Activated CD4-positive, alpha-beta T cell treated with anti-CD3 and anti-CD28 coated beads for 24 hours (primary cell): ENCODE measurements around the gene OGN.
"Not testable (repeated sequence)": the region's sequence is repeated elsewhere in the genome, so short reads cannot be mapped to it uniquely, and the experiment has no call there.

Experiments
- DNase-seq, 2 donors: peaks; one replicate each; pipeline ENCODE4 v3.0.0-alpha.2; 2020; ENCODE audit warnings: low read depth in 2 of 2

Gene OGN

GRCh38 chr9:92404042-92404836, at the start of gene OGN:
OGN (minus strand) TSS chr9:92404578; CDS start chr9:92403407, 1,171 bp downstream.
- no peak for DNase-seq

GRCh38 chr9:92446536-92446935, 42.2 kb upstream of the OGN start:
- DNase-seq, result no peak

GRCh38 chr9:92444841-92445240, 40.5 kb upstream of the OGN start:
- no peak for DNase-seq

- no peak for DNase-seq
Measured at GRCh38 chr9:92440751-92441046, 36.3 kb upstream of the OGN start.

GRCh38 chr9:92439921-92440750, 35.8 kb upstream of the OGN start:
- DNase-seq, result no peak

GRCh38 chr9:92438900-92439526, 34.6 kb upstream of the OGN start:
- no peak for DNase-seq

- DNase-seq, result no peak
Measured at GRCh38 chr9:92435263-92435662, 30.9 kb upstream of the OGN start.

- DNase-seq, result no peak
Measured at GRCh38 chr9:92432972-92433548, 28.7 kb upstream of the OGN start.

GRCh38 chr9:92432350-92432749, 28.0 kb upstream of the OGN start:
- DNase-seq, result no peak

GRCh38 chr9:92429836-92430235, 25.5 kb upstream of the OGN start:
- no peak for DNase-seq

- DNase-seq, result no peak
Measured at GRCh38 chr9:92426501-92427145, 22.2 kb upstream of the OGN start.

- DNase-seq, result no peak
Measured at GRCh38 chr9:92425474-92425873, 21.1 kb upstream of the OGN start.

GRCh38 chr9:92424340-92424739, 20.0 kb upstream of the OGN start, which contains the start of gene OMD:
OMD (minus strand) TSS chr9:92424471; CDS start chr9:92417558, 6,913 bp downstream.
- DNase-seq, result no peak

- no peak for DNase-seq
Measured at GRCh38 chr9:92423612-92424011, 19.2 kb upstream of the OGN start.

GRCh38 chr9:92422611-92423338, 18.4 kb upstream of the OGN start:
- no peak for DNase-seq

- no peak for DNase-seq
Measured at GRCh38 chr9:92414566-92414965, 10.2 kb upstream of the OGN start.

GRCh38 chr9:92411157-92411556, 6.8 kb upstream of the OGN start:
- not testable (repeated sequence) for DNase-seq

- no peak for DNase-seq
Measured at GRCh38 chr9:92408747-92409478, 4.5 kb upstream of the OGN start.

GRCh38 chr9:92407818-92408217, 3.4 kb upstream of the OGN start:
- no peak for DNase-seq

GRCh38 chr9:92406477-92406876, 2.1 kb upstream of the OGN start:
- no peak for DNase-seq
